GM21576 (cell line): ENCODE measurements around the gene STAT5A.
A peak's percentile ranks its signal among the peaks of the same experiment; 100 is the strongest.

Source experiments
- ATAC-seq: cut with Tn5 transposase; IDR thresholded peaks from one replicate; pipeline ENCODE4 v1.9.1; 2021; ENCODE audit warnings: mild to moderate bottlenecking, moderate library complexity; ENCODE audit not compliant: unreplicated experiment

STAT5A gene

GRCh38 chr17:42322382-42323267 lies 34.3 kb downstream of the STAT5A start:
- peak; percentile 75 for ATAC-seq

GRCh38 chr17:42323268-42323773 lies 35.0 kb downstream of the STAT5A start:
- ATAC-seq = no peak

GRCh38 chr17:42325026-42325425 lies 36.7 kb downstream of the STAT5A start:
- no peak for ATAC-seq

GRCh38 chr17:42329025-42329976 lies 41.0 kb downstream of the STAT5A start:
- no peak for ATAC-seq

GRCh38 chr17:42333053-42333452 lies 44.8 kb downstream of the STAT5A start:
- ATAC-seq = no peak

- no peak for ATAC-seq
These were observed 46.4 kb downstream of the STAT5A start for GRCh38 chr17:42334677-42335076.

GRCh38 chr17:42337442-42337841 lies 49.1 kb downstream of the STAT5A start:
- ATAC-seq = peak; percentile 49

GRCh38 chr17:42338427-42338985 lies 50.2 kb downstream of the STAT5A start:
- ATAC-seq = no peak

GRCh38 chr17:42339221-42339620 lies 50.9 kb downstream of the STAT5A start:
- ATAC-seq = no peak

GRCh38 chr17:42340691-42341127 lies 52.4 kb downstream of the STAT5A start:
- ATAC-seq = no peak

GRCh38 chr17:42341568-42341967 lies 53.3 kb downstream of the STAT5A start:
- no peak for ATAC-seq

- ATAC-seq = no peak
These were observed 54.1 kb downstream of the STAT5A start for GRCh38 chr17:42342242-42343008.

- ATAC-seq = no peak
These were observed 57.2 kb downstream of the STAT5A start for GRCh38 chr17:42345396-42346073.

- no peak for ATAC-seq
These were observed 58.2 kb downstream of the STAT5A start for GRCh38 chr17:42346481-42346880.

- ATAC-seq = no peak
These were observed 58.9 kb downstream of the STAT5A start for GRCh38 chr17:42347198-42347597.

GRCh38 chr17:42347606-42348005 lies 59.3 kb downstream of the STAT5A start:
- ATAC-seq = no peak

GRCh38 chr17:42348104-42348503 lies 59.8 kb downstream of the STAT5A start:
- ATAC-seq = no peak

- ATAC-seq = no peak
These were observed 66.9 kb downstream of the STAT5A start for GRCh38 chr17:42354956-42355843.

GRCh38 chr17:42358434-42358833 lies 70.1 kb downstream of the STAT5A start:
- ATAC-seq = no peak
